Tibial nerve (tissue), 4 donors: Measurements from ENCODE around the gene DBH. TPM values are rescaled to one million over a fixed set of nuclear protein-coding genes. Genes with fewer than 3 reads are reported as not detected.

Experiments used
- DNase-seq, 2 donors: peaks; one replicate each; pipeline ENCODE4 v3.0.0-alpha.2; 2019; ENCODE audit warnings: low spot score in 2 of 2
- H3K27ac ChIP-seq, 4 donors: fragments of 200-600 bp; sonication (generic) in 3 of 4; one replicate each; pipeline ENCODE4 v1.5.1; 2017 to 2019; ENCODE audit warnings: mild to moderate bottlenecking in 1 of 4
- H3K27me3 ChIP-seq, 2 donors: fragments of 200-600 bp; sonication (generic) in 1 of 2; one replicate each; pipeline versions ENCODE4 v1.5.1 to v1.6.0; 2017 to 2019
- H3K36me3 ChIP-seq, 3 donors: fragments of 200-600 bp; sonication (generic); one replicate each; pipeline ENCODE4 v1.5.1; 2018 to 2019
- H3K4me1 ChIP-seq, 4 donors: fragments of 200-600 bp; sonication (generic) in 3 of 4; one replicate each; pipeline ENCODE4 v1.5.1; 2017 to 2019
- H3K4me3 ChIP-seq, 4 donors: fragments of 200-600 bp; sonication (generic) in 3 of 4; one replicate each; pipeline ENCODE4 v1.5.1; 2017 to 2019; ENCODE audit warnings: mild to moderate bottlenecking in 1 of 4, moderate library complexity in 1 of 4
- H3K9me3 ChIP-seq, 4 donors: fragments of 200-600 bp; sonication (generic) in 3 of 4; one replicate each; pipeline ENCODE4 v1.5.1; 2017 to 2019
- EP300 ChIP-seq, 2 donors: sonication (generic); formaldehyde crosslinking; IDR thresholded peaks; one replicate each; pipeline ENCODE4 v1.6.1; 2017; ENCODE audit warnings: antibody characterized with exemption in 2 of 2, mild to moderate bottlenecking in 1 of 2
- POLR2A ChIP-seq, 2 donors: fragments of 450-650 bp; IDR thresholded peaks; one replicate each; pipeline ENCODE4 v1.6.1; 2017; ENCODE audit warnings: antibody characterized with exemption in 2 of 2, mild to moderate bottlenecking in 2 of 2, moderate library complexity in 2 of 2
- WGBS, 2 donors: methylation state at CpG; one replicate each; pipeline ENCODE4 v1.1.5; 2018; 5-methylcytosine and 5-hydroxymethylcytosine counted together
- total RNA-seq, 4 donors: library from RNA; depleted of rRNA; stranded (reverse); fragments of >200 nt; gene quantifications; one replicate each; pipeline ENCODE4 v1.1.0, GENCODE V29; 2016
- TF ChIP-seq, protein P1 (sequence below), 5 experiments: fragments of 200-600 bp in 3 of 5; fragments of 450-650 bp in 2 of 5; sonication (generic) in 3 of 5; IDR thresholded peaks; one replicate each; pipeline ENCODE4 v1.5.1; 2016 to 2019; ENCODE audit warnings: antibody characterized with exemption in 5 of 5, mild to moderate bottlenecking in 3 of 5, moderate library complexity in 2 of 5

The DBH gene
- total RNA-seq, 4 donors from 2014 or later: under 0.01 to 1.2 (median 0.22) TPM; not detected in 1

DNA sequence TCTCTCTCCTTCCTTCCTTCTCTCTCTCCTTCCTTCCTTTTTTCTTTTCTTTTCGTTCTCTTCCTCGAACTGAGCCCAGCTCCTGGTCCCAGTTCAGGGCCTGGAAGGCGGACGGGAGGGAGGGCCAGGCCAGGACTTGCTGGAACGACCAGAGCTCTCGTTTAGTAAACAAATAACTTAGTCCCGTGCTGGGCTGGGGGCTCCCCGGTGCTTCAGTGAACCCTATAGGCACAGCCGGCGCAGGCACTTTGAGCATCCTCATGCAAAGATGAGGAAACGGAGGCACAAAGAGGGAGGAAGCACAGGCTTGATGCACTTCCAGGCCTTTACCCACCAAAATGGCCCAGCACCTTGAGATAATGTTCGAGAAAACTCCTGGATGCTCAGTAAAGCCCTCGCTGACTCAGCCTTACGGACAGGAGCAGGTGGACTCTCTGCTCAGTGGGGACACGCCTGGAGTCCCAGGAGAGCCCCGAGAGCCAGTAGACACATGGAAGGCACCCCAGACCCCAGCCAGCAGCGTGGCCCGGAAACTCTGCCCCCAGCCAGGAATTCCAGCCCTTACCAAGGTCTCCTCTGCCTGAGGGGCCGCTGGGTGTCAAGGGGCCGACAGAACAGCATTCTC is 45.8 kb upstream of the DBH start:
- WGBS, 2 donors: 66 to 76% methylated on average over 15 to 20 of the region's 20 CpGs
- no peak for DNase-seq
- no peaks in the 10 kb centered on the region for H3K9me3 ChIP-seq
- H3K4me3 ChIP-seq: no peak overlapping the region
- peaks cover 0 to 30% of the 10 kb centered on the region in 2 donors for H3K27me3 ChIP-seq
- TF ChIP-seq, protein P1, sequence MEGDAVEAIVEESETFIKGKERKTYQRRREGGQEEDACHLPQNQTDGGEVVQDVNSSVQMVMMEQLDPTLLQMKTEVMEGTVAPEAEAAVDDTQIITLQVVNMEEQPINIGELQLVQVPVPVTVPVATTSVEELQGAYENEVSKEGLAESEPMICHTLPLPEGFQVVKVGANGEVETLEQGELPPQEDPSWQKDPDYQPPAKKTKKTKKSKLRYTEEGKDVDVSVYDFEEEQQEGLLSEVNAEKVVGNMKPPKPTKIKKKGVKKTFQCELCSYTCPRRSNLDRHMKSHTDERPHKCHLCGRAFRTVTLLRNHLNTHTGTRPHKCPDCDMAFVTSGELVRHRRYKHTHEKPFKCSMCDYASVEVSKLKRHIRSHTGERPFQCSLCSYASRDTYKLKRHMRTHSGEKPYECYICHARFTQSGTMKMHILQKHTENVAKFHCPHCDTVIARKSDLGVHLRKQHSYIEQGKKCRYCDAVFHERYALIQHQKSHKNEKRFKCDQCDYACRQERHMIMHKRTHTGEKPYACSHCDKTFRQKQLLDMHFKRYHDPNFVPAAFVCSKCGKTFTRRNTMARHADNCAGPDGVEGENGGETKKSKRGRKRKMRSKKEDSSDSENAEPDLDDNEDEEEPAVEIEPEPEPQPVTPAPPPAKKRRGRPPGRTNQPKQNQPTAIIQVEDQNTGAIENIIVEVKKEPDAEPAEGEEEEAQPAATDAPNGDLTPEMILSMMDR (IDR thresholded peaks at IDR 0.05): no peak
- TF ChIP-seq EP300 (IDR thresholded peaks at IDR 0.05) (no peak), POLR2A (IDR thresholded peaks at IDR 0.05) (no peak)
- H3K36me3 ChIP-seq: no peaks in the 10 kb centered on the region
- H3K27ac ChIP-seq: no peak overlapping the region
- peaks cover 0 to 19% (median 4%) of the 10 kb centered on the region in 4 donors for H3K4me1 ChIP-seq

DNA sequence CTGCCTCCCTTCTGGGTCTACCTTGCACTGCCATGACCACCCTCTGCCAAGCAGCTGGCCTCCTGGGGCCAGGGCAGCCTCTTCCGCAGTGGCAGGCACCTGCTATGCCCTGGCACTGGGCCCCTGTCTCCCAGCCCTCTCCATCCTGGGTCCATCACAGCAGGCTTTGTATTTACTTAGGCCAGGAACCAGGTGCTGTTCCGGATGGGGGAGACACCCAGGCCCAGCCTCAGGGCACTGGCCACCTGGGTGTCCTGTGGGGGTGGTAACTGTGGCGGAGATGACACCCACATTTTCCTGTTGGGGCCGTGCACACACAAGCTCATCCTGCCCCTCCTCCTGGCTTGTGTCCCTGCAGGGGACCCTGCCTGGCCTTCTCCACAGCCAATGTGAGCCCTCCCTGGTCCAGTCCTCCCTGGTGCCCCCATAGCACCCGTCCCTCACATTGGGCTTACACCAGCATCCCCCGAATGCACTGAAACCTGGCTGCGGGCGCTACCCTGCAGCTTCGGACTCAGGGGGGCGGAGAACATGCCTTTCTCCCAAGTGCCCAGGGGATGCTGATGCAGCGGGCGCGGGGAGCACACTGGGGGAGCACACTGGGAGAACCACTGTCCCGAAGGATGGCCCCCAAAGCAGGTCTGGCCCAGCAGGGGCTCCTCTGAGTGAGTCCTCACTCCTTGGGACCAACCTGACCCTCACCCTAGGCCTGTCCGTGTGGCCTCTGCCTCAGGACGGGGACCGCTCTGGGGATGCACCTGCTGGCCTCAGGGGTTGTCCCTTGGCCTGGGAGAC is 44.9 kb upstream of the DBH start:
- no peaks in the 10 kb centered on the region for H3K36me3 ChIP-seq
- H3K4me3 ChIP-seq: no peak overlapping the region
- H3K27me3 ChIP-seq: peaks cover 0 to 20% of the 10 kb centered on the region in 2 donors
- peak overlapping the region in 1 of 4 donors; percentile 7 for H3K27ac ChIP-seq
- 77 to 85% methylated on average over 13 to 14 of the region's 17 CpGs for WGBS, 2 donors
- no peak for DNase-seq
- H3K4me1 ChIP-seq: peaks cover 0 to 11% (median 0%) of the 10 kb centered on the region in 4 donors
- no peak for TF ChIP-seq POLR2A (IDR thresholded peaks at IDR 0.05)
- peaks cover 0 to 6% (median 0%) of the 10 kb centered on the region in 4 donors for H3K9me3 ChIP-seq

DNA sequence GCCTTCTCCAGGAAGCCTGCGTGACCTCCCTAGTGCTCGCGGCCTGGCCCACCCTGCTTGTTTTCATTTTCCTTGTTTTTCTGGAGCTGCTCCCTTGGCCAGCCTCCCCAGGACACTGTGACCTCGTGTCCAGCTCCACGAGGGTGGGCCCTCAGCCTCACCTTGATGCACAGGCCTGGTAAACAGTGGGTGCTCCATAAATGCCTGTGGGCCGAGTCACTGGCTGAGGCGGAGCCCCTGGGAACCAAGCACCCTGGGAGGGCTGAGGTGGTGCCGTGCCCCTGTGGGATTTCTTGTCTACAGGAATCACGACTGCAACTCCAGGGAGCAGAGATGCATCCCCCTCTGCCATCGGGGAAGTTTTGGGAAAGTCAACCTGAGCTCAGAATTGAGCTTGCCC is 44.2 kb upstream of the DBH start:
- H3K27ac ChIP-seq: peak overlapping the region in 1 of 4 donors; percentile 7
- H3K36me3 ChIP-seq: no peaks in the 10 kb centered on the region
- TF ChIP-seq EP300 (IDR thresholded peaks at IDR 0.05): no peak
- H3K4me3 ChIP-seq: no peak overlapping the region
- whole genome bisulfite sequencing, 2 donors: 60 to 72% methylated on average over 7 to 10 of the region's 10 CpGs
- no peak for DNase-seq
- H3K27me3 ChIP-seq: peaks cover 0 to 13% of the 10 kb centered on the region in 2 donors
- H3K4me1 ChIP-seq: peaks cover 0 to 11% (median 0%) of the 10 kb centered on the region in 4 donors
- peaks cover 0 to 13% (median 1%) of the 10 kb centered on the region in 4 donors for H3K9me3 ChIP-seq

DNA sequence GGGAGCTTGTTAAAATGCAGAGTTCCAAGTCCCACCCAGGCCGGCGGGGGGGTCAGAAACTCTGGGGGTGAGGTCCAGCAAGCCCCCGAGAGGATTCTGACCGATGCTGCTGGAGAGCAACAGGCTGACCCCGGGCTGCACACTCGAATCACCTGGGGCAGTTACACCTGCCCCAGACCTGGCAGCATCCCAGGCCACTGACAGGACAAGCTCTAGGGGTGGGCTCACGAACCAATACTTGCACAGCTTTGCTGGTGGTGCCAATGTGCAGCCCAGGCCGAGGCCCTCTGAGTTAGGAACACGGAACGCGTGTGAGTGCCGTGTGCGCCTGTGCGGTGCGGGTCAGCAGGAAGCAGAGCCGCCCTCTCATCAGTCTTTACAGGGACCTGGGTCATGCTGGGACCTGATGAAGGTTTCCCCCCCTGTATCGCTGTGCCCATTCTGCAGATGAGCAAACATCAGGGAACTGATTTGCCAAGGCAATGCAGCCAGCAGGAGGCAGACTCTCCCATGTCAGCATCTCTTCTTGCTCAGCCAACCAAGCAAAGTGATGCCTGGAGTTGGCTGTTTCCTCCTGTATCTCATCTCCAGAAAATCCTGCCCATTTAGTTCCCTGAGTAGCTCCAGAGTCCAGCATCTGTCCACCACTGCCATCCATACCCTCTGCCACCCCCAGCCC is 43.3 kb upstream of the DBH start:
- TF ChIP-seq POLR2A (IDR thresholded peaks at IDR 0.05) (no peak), EP300 (IDR thresholded peaks at IDR 0.05) (no peak)
- TF ChIP-seq, protein P1 (IDR thresholded peaks at IDR 0.05): peak in 1 of 5 experiments; percentile 10
- Histone ChIP-seq H3K27ac (no peak overlapping the region), H3K36me3 (no peaks in the 10 kb centered on the region), H3K9me3 (peaks cover 0 to 22% (median 7%) of the 10 kb centered on the region in 4 donors), H3K4me3 (no peak overlapping the region), H3K27me3 (peaks cover 0 to 11% of the 10 kb centered on the region in 2 donors), H3K4me1 (peaks cover 0 to 11% (median 0%) of the 10 kb centered on the region in 4 donors)
- no peak for DNase-seq
- WGBS, 2 donors: 71 to 86% methylated on average over 16 of the region's 17 CpGs

DNA sequence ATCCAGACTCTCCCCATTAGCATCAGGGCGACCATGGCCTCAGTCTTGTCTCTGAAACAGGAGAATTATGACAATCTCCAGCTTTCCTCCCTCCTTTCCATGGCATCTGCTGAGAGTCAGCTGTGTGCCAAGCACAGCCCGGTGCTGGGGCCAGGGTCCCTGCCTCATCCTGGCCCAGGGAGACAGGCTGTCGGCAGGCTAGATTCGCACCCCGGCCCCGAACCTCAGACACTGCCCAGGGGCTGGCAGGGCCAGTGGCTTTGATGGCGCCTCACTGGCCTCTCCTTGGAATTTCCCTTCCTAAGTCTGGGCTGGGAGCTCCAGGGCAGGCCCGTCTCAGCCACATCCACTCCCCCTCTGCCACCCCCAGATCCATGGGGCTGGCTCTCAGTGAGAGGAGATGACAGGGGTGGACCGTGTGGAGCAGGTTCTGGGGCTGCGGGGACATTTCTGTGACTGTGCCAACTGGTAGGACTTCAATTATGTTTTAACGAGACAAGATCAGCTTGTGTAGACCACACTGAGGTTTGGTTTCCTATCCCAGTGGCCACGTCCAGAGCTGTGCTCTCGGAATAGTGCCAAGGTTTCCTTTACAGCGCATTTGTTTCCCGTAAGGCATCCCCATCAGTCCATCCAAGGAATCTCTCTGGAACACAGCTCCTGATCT is 42.4 kb upstream of the DBH start:
- Histone ChIP-seq H3K27me3 (peaks cover 0 to 11% of the 10 kb centered on the region in 2 donors), H3K4me3 (no peak overlapping the region), H3K36me3 (no peaks in the 10 kb centered on the region), H3K4me1 (peaks cover 0 to 11% (median 0%) of the 10 kb centered on the region in 4 donors), H3K9me3 (peaks cover 0 to 30% (median 10%) of the 10 kb centered on the region in 4 donors), H3K27ac (no peak overlapping the region)
- TF ChIP-seq, protein P1 (IDR thresholded peaks at IDR 0.05): no peak
- TF ChIP-seq EP300 (IDR thresholded peaks at IDR 0.05): no peak
- no peak for TF ChIP-seq POLR2A (IDR thresholded peaks at IDR 0.05)
- 76 to 79% methylated on average over 15 of the region's 15 CpGs for WGBS, 2 donors
- DNase-seq: no peak
